ENCODE data around the gene GLB1L2.

Gene GLB1L2

GRCh38 chr11:134328433-134328832 lies 3.4 kb upstream of the GLB1L2 start:
- Histone ChIP-seq H3K27ac (ENCODE audit: low read depth, low read length, poor library complexity, severe bottlenecking) (no peak overlapping the region), H4K20me1 (ENCODE audit: insufficient read depth, low read length) (no peaks in the 10 kb centered on the region), H3K4me2 (ENCODE audit: low read length) (no peak overlapping the region), H3K4me3 (ENCODE audit: low read depth, low read length, poor library complexity, severe bottlenecking) (no peak overlapping the region), H3K36me3 (ENCODE audit: insufficient read depth, low read length) (no peaks in the 10 kb centered on the region), H3K9me2 (ENCODE audit: low read depth, low read length) (no peaks in the 10 kb centered on the region), H3F3A (ENCODE audit: insufficient read depth, low read length) (no peaks in the 10 kb centered on the region), H3K4me1 (ENCODE audit: insufficient read depth, low read length, severe bottlenecking) (no peaks in the 10 kb centered on the region), H3K9ac (ENCODE audit: low read length) (no peak overlapping the region), H3K9me3 (ENCODE audit: low read length) (no peaks in the 10 kb centered on the region), H3K79me2 (ENCODE audit: insufficient read depth, low read length) (no peaks in the 10 kb centered on the region), H2AFZ (ENCODE audit: low read length) (no peak overlapping the region), H3K27me3 (ENCODE audit: insufficient read depth, low read length) (no peaks in the 10 kb centered on the region)
- TF ChIP-seq EZH2 (IDR thresholded peaks at IDR 0.05; ENCODE audit: borderline replicate concordance, low read length), result no peak
- no peak for TF ChIP-seq CTCF (IDR thresholded peaks at IDR 0.05; ENCODE audit: low read length)

DNA sequence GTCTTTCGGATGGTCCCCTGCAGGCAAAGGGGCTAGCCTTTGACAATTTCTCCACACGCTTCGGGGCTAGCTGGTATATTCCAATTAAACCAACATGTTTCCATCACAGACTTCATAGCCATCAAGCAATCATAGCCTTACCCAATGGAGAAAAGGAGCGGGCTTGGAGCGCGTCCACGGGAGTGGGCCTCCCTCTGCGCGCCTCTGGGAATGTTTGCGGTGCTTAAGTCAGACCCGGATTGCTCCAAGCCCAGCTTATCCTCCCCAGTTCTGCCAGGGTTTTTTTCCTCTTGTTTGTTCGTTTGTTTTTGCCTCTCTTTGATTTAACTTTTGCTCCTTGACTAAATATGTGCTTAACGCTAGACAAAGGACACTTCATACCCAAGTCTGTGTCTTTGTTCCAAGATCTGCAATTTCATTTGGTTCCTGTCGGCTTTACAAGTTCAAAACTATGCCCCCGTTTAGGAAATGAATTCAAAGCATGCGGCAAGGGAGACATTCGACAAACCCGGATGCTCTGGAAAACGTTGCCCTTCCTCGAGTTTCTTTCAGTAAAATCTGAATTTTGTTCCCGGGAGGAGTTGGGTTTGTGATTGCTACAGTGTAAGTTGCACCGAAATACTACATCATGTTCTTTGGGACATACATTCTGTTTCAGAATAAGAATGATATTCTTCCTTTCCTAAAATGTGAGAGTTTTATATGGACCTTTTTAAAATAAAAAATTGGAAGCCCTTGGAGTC lies 1.0 kb upstream of the GLB1L2 start:
- H3K27ac ChIP-seq (ENCODE audit: low read depth, low read length, poor library complexity, severe bottlenecking), result no peak overlapping the region
- no peak overlapping the region for H3K9ac ChIP-seq (ENCODE audit: low read length)
- no peak overlapping the region for H2AFZ ChIP-seq (ENCODE audit: low read length)
- H3K27me3 ChIP-seq (ENCODE audit: insufficient read depth, low read length), result no peaks in the 10 kb centered on the region
- H3F3A ChIP-seq (ENCODE audit: insufficient read depth, low read length), result no peaks in the 10 kb centered on the region
- no peaks in the 10 kb centered on the region for H3K4me1 ChIP-seq (ENCODE audit: insufficient read depth, low read length, severe bottlenecking)
- H4K20me1 ChIP-seq (ENCODE audit: insufficient read depth, low read length), result no peaks in the 10 kb centered on the region
- H3K9me3 ChIP-seq (ENCODE audit: low read length), result no peaks in the 10 kb centered on the region
- no peak overlapping the region for H3K4me3 ChIP-seq (ENCODE audit: low read depth, low read length, poor library complexity, severe bottlenecking)
- no peaks in the 10 kb centered on the region for H3K79me2 ChIP-seq (ENCODE audit: insufficient read depth, low read length)
- H3K9me2 ChIP-seq (ENCODE audit: low read depth, low read length), result no peaks in the 10 kb centered on the region
- no peaks in the 10 kb centered on the region for H3K36me3 ChIP-seq (ENCODE audit: insufficient read depth, low read length)
- H3K4me2 ChIP-seq (ENCODE audit: low read length), result no peak overlapping the region
- no peak for TF ChIP-seq CTCF (IDR thresholded peaks at IDR 0.05; ENCODE audit: low read length)
- no peak for TF ChIP-seq EZH2 (IDR thresholded peaks at IDR 0.05; ENCODE audit: borderline replicate concordance, low read length)

- Histone ChIP-seq H3K4me3 (ENCODE audit: low read depth, low read length, poor library complexity, severe bottlenecking) (no peak overlapping the region), H3K9ac (ENCODE audit: low read length) (no peak overlapping the region), H3K27ac (ENCODE audit: low read depth, low read length, poor library complexity, severe bottlenecking) (no peak overlapping the region)
These were observed 422 bp downstream of the GLB1L2 start for GRCh38 chr11:134332189-134332631.

More at GRCh38 chr11:134332189-134332631, 422 bp downstream of the GLB1L2 start:
- Histone ChIP-seq H3K27me3 (ENCODE audit: insufficient read depth, low read length) (no peaks in the 10 kb centered on the region), H3K9me3 (ENCODE audit: low read length) (no peaks in the 10 kb centered on the region), H2AFZ (ENCODE audit: low read length) (no peak overlapping the region), H4K20me1 (ENCODE audit: insufficient read depth, low read length) (no peaks in the 10 kb centered on the region), H3F3A (ENCODE audit: insufficient read depth, low read length) (no peaks in the 10 kb centered on the region), H3K9me2 (ENCODE audit: low read depth, low read length) (no peaks in the 10 kb centered on the region), H3K4me1 (ENCODE audit: insufficient read depth, low read length, severe bottlenecking) (no peaks in the 10 kb centered on the region), H3K36me3 (ENCODE audit: insufficient read depth, low read length) (no peaks in the 10 kb centered on the region), H3K4me2 (ENCODE audit: low read length) (no peak overlapping the region), H3K79me2 (ENCODE audit: insufficient read depth, low read length) (no peaks in the 10 kb centered on the region)
- TF ChIP-seq EZH2 (IDR thresholded peaks at IDR 0.05; ENCODE audit: borderline replicate concordance, low read length), result no peak
- no peak for TF ChIP-seq CTCF (IDR thresholded peaks at IDR 0.05; ENCODE audit: low read length)
